Left lung (tissue), 10 donors: ENCODE measurements around the gene DHCR7. TPM values are rescaled to one million over a fixed set of nuclear protein-coding genes. Genes with fewer than 3 reads are reported as not detected.

Experiments used
- ATAC-seq: fragments of 200-7000 bp; cut with Tn5 transposase; one replicate; pipeline ENCODE4 v1.9.1; 2020; ENCODE audit warnings: moderate library complexity
- DNase-seq, 4 donors: peaks; one replicate each; pipeline ENCODE4 v3.0.0-alpha.2; 2013 to 2020
- H3K27ac ChIP-seq, 2 donors: fragments of 200-600 bp; sonication (generic) in 1 of 2; one replicate each; pipeline versions ENCODE4 v1.5.0 to v1.8.0; 2020 to 2021
- H3K27me3 ChIP-seq, 2 donors: fragments of 200-600 bp; sonication (generic) in 1 of 2; one replicate each; pipeline versions ENCODE4 v1.5.0 to v1.8.0; 2020 to 2021
- H3K36me3 ChIP-seq, 2 donors: fragments of 200-600 bp; sonication (generic) in 1 of 2; one replicate each; pipeline versions ENCODE4 v1.5.0 to v1.8.0; 2020 to 2021
- H3K4me1 ChIP-seq, 2 donors: fragments of 200-600 bp; one replicate each; pipeline ENCODE4 v1.8.0; 2021
- H3K4me3 ChIP-seq, 2 donors: fragments of 200-600 bp; sonication (generic) in 1 of 2; one replicate each; pipeline versions ENCODE4 v1.5.0 to v1.8.0; 2020 to 2021; ENCODE audit warnings: mild to moderate bottlenecking in 1 of 2
- H3K9me3 ChIP-seq, 2 donors: fragments of 200-600 bp; sonication (generic) in 1 of 2; one replicate each; pipeline versions ENCODE4 v1.5.0 to v1.8.0; 2020 to 2021
- CTCF ChIP-seq, 2 donors: fragments of 200-600 bp; sonication (generic) in 1 of 2; IDR thresholded peaks; one replicate each; pipeline versions ENCODE4 v1.5.0 to v1.8.0; 2021; ENCODE audit warnings: antibody characterized with exemption in 2 of 2
- intact Hi-C, 2 donors: fragments of 100-400 bp; cut with DNase I; formaldehyde crosslinking; loops; one replicate each; pipeline versions ENCODE4 v1.11.2 to v1.14.2; 2022
- polyA plus RNA-seq, 6 donors: library from polyadenylated mRNA; unstranded; fragments of 120-200 nt; gene quantifications; one replicate each; pipeline ENCODE4 v1.2.1, GENCODE V29; 2013; ENCODE audit not compliant: insufficient read length in 6 of 6
- total RNA-seq, 2 donors: library from RNA; stranded (reverse); fragmentation: NEBNext Ultra II Directional; extraction: Animal tissue kit (Norgen Biotek cat#: 25700); gene quantifications; one replicate each; pipeline ENCODE4 v1.2.1, GENCODE V29; 2021
- donor health status: DM: no; HTN: yes; CAD: no.
- donor health status: DM: no; HTN: no; CAD: no.

The DHCR7 gene
- total and polyA plus RNA-seq, 8 donors = 14.6 to 200 (median 32.6) TPM

- no peak for ATAC-seq
- peaks cover 0 to 74% of the 10 kb centered on the region in 2 donors for H3K36me3 ChIP-seq
- H3K9me3 ChIP-seq = no peaks in the 10 kb centered on the region
- H3K27ac ChIP-seq = no peak overlapping the region
- intact Hi-C loops = no loop called here
- H3K4me1 ChIP-seq = peaks cover 0 to 14% of the 10 kb centered on the region in 2 donors
- TF ChIP-seq CTCF (IDR thresholded peaks at IDR 0.05) = no peak
- DNase-seq = no peak
- no peaks in the 10 kb centered on the region for H3K27me3 ChIP-seq
- no peak overlapping the region for H3K4me3 ChIP-seq
These were observed 5.3 kb downstream of the DHCR7 start for GRCh38 chr11:71442880-71443279.

- ATAC-seq = no peak
- no peaks in the 10 kb centered on the region for H3K27me3 ChIP-seq
- no peak overlapping the region for H3K4me3 ChIP-seq
- H3K36me3 ChIP-seq = peaks cover 0 to 82% of the 10 kb centered on the region in 2 donors
- DNase-seq = no peak
- H3K9me3 ChIP-seq = no peaks in the 10 kb centered on the region
- intact Hi-C loops = no loop called here
- peaks cover 0 to 6% of the 10 kb centered on the region in 2 donors for H3K4me1 ChIP-seq
- TF ChIP-seq CTCF (IDR thresholded peaks at IDR 0.05) = no peak
- H3K27ac ChIP-seq = no peak overlapping the region
These were observed 6.1 kb downstream of the DHCR7 start for GRCh38 chr11:71442123-71442522.

GRCh38 chr11:71441251-71441650 lies 6.9 kb downstream of the DHCR7 start:
- Histone ChIP-seq H3K4me1 (no peaks in the 10 kb centered on the region), H3K9me3 (no peaks in the 10 kb centered on the region), H3K27me3 (no peaks in the 10 kb centered on the region), H3K27ac (no peak overlapping the region), H3K4me3 (no peak overlapping the region), H3K36me3 (peaks cover 0 to 91% of the 10 kb centered on the region in 2 donors)
- DNase-seq = no peak
- no peak for ATAC-seq
- TF ChIP-seq CTCF (IDR thresholded peaks at IDR 0.05) = no peak
- intact Hi-C loops = no loop called here

- Histone ChIP-seq H3K4me1 (no peaks in the 10 kb centered on the region), H3K9me3 (no peaks in the 10 kb centered on the region), H3K4me3 (no peak overlapping the region), H3K36me3 (peaks cover 0 to 100% of the 10 kb centered on the region in 2 donors), H3K27ac (no peak overlapping the region), H3K27me3 (no peaks in the 10 kb centered on the region)
- ATAC-seq (no peak), DNase-seq (no peak)
- intact Hi-C loops = no loop called here
- TF ChIP-seq CTCF (IDR thresholded peaks at IDR 0.05) = no peak
These were observed 8.0 kb downstream of the DHCR7 start for GRCh38 chr11:71440021-71440755.

- no peaks in the 10 kb centered on the region for H3K27me3 ChIP-seq
- TF ChIP-seq CTCF (IDR thresholded peaks at IDR 0.05) = no peak
- H3K4me1 ChIP-seq = peaks cover 0 to 3% of the 10 kb centered on the region in 2 donors
- ATAC-seq = no peak
- H3K4me3 ChIP-seq = no peak overlapping the region
- intact Hi-C loops = no loop called here
- H3K36me3 ChIP-seq = peaks cover 0 to 98% of the 10 kb centered on the region in 2 donors
- DNase-seq = no peak
- no peak overlapping the region for H3K27ac ChIP-seq
- no peaks in the 10 kb centered on the region for H3K9me3 ChIP-seq
These were observed 9.5 kb downstream of the DHCR7 start for GRCh38 chr11:71438650-71439049.
